GM18519 (cell line): ENCODE results near the gene ART1.
"Not testable (repeated sequence)": the region's sequence is repeated elsewhere in the genome, so short reads cannot be mapped to it uniquely, and the experiment has no call there.

Experiments used
- ATAC-seq: cut with Tn5 transposase; IDR thresholded peaks from one replicate; pipeline ENCODE4 v1.9.1; 2021; ENCODE audit warnings: mild to moderate bottlenecking, moderate library complexity; ENCODE audit not compliant: unreplicated experiment, low FRiP score

Gene ART1

GRCh38 chr11:3644817-3645235 lies at the start of gene ART1:
ART1 (plus strand) TSS chr11:3645128; CDS start chr11:3659214, 14,086 bp downstream.
- no peak for ATAC-seq

DNA sequence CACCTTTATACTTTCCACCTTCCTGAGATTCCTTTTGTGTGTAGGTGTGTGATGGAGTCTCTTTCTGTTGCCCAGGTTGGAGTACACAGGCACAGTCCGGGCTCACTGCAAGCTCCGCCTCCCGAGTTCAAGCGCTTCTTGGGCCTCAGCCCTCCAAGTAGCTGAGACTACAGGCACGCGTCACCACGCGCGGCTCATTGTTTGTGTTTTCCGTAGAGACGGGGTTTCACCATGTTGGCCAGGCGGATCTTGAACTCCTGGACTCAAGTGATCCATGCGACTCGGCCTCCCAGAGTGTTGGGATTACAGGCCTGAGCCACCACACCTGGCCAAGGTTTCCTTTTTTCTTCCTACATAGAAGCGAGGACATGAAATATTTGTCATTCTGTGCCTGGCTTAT lies 47.2 kb upstream of the ART1 start:
- not testable (repeated sequence) for ATAC-seq

DNA sequence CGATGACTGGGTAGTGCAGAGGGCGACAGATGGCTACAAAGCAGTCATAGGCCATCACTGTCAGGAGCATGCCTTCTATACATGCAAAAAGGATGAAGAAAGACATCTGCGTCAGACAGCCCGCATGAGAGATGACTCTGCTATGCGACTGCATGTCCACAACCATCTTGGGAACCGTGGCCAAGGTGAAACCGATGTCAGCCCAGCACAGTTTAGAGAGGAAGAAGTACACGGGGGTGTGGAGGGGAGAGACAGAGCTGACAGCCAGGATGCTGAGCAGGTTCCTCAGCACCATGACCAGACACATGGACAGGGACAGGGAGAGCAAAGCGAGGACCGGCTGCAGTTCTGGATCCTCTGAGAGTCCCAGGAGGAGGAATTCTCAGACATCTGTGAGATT lies 44.7 kb upstream of the ART1 start:
- ATAC-seq: not testable (repeated sequence)

GRCh38 chr11:3604167-3604566 lies 40.8 kb upstream of the ART1 start:
- ATAC-seq: no peak

GRCh38 chr11:3605283-3605662 lies 39.7 kb upstream of the ART1 start:
- ATAC-seq: no peak

DNA sequence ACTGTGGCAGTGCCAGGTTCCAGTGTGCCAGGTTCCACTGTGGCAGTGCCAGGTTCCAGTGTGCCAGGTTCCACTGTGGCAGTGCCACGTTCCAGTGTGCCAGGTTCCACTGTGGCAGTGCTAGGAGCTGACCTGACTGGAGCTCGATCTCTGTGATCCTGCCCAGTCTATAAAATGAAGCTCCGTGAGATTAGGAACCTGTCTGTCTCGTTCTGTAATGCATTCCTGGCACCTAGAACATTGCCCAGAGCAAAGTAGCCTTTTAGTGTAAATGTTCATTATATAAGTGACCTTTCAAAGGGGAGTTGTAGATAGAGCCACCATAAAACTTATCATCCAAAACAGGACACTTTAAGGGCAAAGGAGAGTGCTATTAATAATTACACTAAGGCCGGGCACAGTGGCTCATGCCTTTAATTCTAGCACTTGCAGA lies 39.1 kb upstream of the ART1 start:
- no peak for ATAC-seq

- ATAC-seq: no peak
Observed at GRCh38 chr11:3609416-3610265, 35.3 kb upstream of the ART1 start.

DNA sequence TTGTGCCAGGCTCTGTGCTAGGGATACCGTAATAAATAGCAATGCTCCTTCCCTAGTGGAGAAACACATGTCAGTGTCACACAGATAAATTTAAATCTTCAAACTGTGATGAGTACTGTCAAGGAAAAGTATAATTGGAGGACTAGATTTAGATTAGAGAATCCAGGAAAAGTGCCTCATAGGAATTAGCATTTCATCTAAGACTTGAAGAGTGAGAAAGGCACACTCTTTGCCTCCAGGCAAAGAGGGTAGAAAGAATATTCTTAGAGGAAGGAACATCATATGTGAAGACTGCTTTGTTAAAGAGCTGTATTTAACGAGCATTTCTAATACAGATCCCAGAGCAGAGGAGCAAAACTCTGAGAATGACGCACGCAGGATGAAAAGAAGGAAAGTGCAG lies 34.1 kb upstream of the ART1 start:
- no peak for ATAC-seq

- ATAC-seq: no peak
Observed at GRCh38 chr11:3611976-3612678, 32.8 kb upstream of the ART1 start.

GRCh38 chr11:3613998-3614741 lies 30.8 kb upstream of the ART1 start:
- ATAC-seq: no peak

DNA sequence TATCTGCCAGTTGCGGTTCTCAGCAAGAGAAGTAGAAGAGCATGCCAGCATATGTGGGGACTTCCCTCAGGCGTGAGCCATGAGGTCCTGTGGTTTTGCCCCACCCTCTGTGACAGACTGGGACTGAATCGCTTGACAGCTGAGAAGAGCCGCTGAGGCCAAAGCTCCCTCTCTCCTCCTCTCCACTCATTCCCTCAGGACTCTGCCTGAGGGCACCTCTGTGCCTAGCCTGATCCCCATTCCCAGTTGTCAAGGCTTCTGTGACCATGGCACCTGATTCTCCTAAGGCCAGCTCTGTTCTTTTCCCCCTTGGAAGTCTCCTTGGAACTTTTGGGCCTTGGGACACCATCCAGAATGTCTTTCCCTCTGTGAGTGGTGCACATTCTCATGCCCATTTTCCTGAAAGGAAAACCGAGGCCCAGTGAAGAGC lies 30.2 kb upstream of the ART1 start:
- ATAC-seq: no peak

DNA sequence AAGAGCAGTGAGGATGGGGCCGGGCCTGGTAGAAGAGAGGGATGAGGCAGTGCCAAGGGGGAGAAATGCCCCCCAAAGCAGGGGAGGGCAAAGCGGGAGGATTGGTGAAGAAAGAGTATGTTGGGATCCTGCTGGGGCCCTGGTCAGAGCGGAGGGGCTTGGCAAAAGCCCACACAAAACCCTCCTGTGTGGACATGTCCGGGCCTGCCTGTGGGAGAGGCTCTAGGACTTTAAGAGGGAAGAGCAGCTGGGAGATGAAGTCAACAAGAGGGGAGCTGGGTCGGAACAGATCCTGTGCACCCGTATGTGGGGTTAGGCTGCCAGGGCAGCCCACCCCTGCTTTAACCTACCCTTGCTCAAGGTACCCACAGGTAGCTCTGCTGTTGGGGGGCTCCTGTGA lies 28.9 kb upstream of the ART1 start:
- no peak for ATAC-seq

DNA sequence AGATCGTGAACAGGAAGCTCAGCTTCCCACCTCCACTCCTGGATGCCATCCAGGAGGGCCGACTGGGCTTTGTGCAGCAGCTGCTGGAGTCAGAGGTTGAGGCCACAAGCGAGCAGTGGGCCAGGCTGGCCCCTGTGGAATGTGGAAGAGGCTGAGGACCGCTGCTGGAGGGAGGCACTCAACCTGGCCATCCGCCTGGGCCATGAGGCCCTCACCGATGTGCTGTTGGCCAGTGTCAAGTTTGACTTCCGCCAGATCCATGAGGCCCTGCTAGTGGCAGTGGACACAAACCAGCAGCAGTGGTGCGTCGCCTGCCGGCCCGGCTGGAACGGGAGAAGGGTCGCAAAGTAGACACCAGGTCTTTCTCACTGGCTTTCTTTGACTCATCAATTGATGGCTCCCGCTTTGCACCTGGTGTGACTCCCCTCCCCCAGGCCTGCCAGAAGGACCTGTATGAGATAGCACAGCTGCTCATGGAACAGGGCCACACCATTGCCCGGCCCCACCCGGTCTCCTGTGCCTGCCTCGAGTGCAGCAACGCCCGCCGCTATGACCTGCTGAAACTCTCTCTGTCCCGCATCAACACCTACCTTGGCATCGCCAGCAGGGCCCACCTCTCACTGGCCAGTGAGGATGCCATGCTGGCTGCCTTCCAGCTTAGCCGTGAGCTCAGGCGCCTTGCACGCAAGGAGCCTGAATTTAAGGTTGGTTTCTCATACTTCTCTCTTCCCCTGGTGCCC lies 28.0 kb upstream of the ART1 start:
- no peak for ATAC-seq

GRCh38 chr11:3617990-3618389 lies 26.9 kb upstream of the ART1 start:
- ATAC-seq: no peak

- no peak for ATAC-seq
Observed at GRCh38 chr11:3622521-3622920, 22.4 kb upstream of the ART1 start.

GRCh38 chr11:3623121-3623520 lies 21.8 kb upstream of the ART1 start:
- ATAC-seq: no peak

- ATAC-seq: no peak
Observed at GRCh38 chr11:3623767-3624458, 21.0 kb upstream of the ART1 start.

GRCh38 chr11:3626250-3626960 lies 18.5 kb upstream of the ART1 start:
- no peak for ATAC-seq

- no peak for ATAC-seq
Observed at GRCh38 chr11:3627291-3627690, 17.6 kb upstream of the ART1 start.
